ENCODE measurements around the gene JMY.
"Not testable (repeated sequence)": the region's sequence is repeated elsewhere in the genome, so short reads cannot be mapped to it uniquely, and the experiment has no call there.

JMY gene

GRCh38 chr5:79237740-79238560 is 2.0 kb downstream of the JMY start:
- no peak for DNase-seq

- DNase-seq, result no peak
Measured at GRCh38 chr5:79240561-79240960, 4.6 kb downstream of the JMY start.

GRCh38 chr5:79241535-79241979 is 5.6 kb downstream of the JMY start:
- peak; percentile 36 for DNase-seq

- no peak for DNase-seq
Measured at GRCh38 chr5:79242242-79243039, 6.5 kb downstream of the JMY start.

GRCh38 chr5:79243224-79243623 is 7.3 kb downstream of the JMY start:
- no peak for DNase-seq

GRCh38 chr5:79254067-79254466 is 18.1 kb downstream of the JMY start:
- not testable (repeated sequence) for DNase-seq

- peak; percentile 52 for DNase-seq
Measured at GRCh38 chr5:79255786-79256557, 20.0 kb downstream of the JMY start.

- no peak for DNase-seq
Measured at GRCh38 chr5:79256563-79256962, 20.6 kb downstream of the JMY start.

GRCh38 chr5:79257314-79257713 is 21.4 kb downstream of the JMY start:
- DNase-seq, result no peak

- DNase-seq, result no peak
Measured at GRCh38 chr5:79258801-79259200, 22.9 kb downstream of the JMY start.

- no peak for DNase-seq
Measured at GRCh38 chr5:79259383-79259782, 23.5 kb downstream of the JMY start.

- DNase-seq, result no peak
Measured at GRCh38 chr5:79259810-79260209, 23.9 kb downstream of the JMY start.

- no peak for DNase-seq
Measured at GRCh38 chr5:79261897-79262296, 26.0 kb downstream of the JMY start.

- no peak for DNase-seq
Measured at GRCh38 chr5:79263290-79263689, 27.4 kb downstream of the JMY start.

GRCh38 chr5:79267180-79267579 is 31.2 kb downstream of the JMY start:
- no peak for DNase-seq

GRCh38 chr5:79269733-79270166 is 33.8 kb downstream of the JMY start:
- DNase-seq, result no peak

- no peak for DNase-seq
Measured at GRCh38 chr5:79273341-79273740, 37.4 kb downstream of the JMY start.

GRCh38 chr5:79284846-79285245 is 48.9 kb downstream of the JMY start:
- peak; percentile 38 for DNase-seq

- DNase-seq, result no peak
Measured at GRCh38 chr5:79285285-79285684, 49.4 kb downstream of the JMY start.

- no peak for DNase-seq
Measured at GRCh38 chr5:79285833-79286232, 49.9 kb downstream of the JMY start.

- no peak for DNase-seq
Measured at GRCh38 chr5:79287380-79287779, 51.4 kb downstream of the JMY start.

- no peak for DNase-seq
Measured at GRCh38 chr5:79287907-79288306, 52.0 kb downstream of the JMY start.

GRCh38 chr5:79295029-79295428 is 59.1 kb downstream of the JMY start:
- no peak for DNase-seq

Data from HCEC 1CT (cell line).